Tibial nerve (tissue), 4 donors: ENCODE data around the gene DDX11. TPM values are rescaled to one million over a fixed set of nuclear protein-coding genes. Genes with fewer than 3 reads are reported as not detected.
"Not testable (repeated sequence)": the region's sequence is repeated elsewhere in the genome, so short reads cannot be mapped to it uniquely, and the experiment has no call there.

Experiments
- DNase-seq, 2 donors: peaks; one replicate each; pipeline ENCODE4 v3.0.0-alpha.2; 2019; ENCODE audit warnings: low spot score in 2 of 2
- H3K27ac ChIP-seq, 4 donors: fragments of 200-600 bp; sonication (generic) in 3 of 4; one replicate each; pipeline ENCODE4 v1.5.1; 2017 to 2019; ENCODE audit warnings: mild to moderate bottlenecking in 1 of 4
- H3K27me3 ChIP-seq, 2 donors: fragments of 200-600 bp; sonication (generic) in 1 of 2; one replicate each; pipeline versions ENCODE4 v1.5.1 to v1.6.0; 2017 to 2019
- H3K36me3 ChIP-seq, 3 donors: fragments of 200-600 bp; sonication (generic); one replicate each; pipeline ENCODE4 v1.5.1; 2018 to 2019
- H3K4me1 ChIP-seq, 4 donors: fragments of 200-600 bp; sonication (generic) in 3 of 4; one replicate each; pipeline ENCODE4 v1.5.1; 2017 to 2019
- H3K4me3 ChIP-seq, 4 donors: fragments of 200-600 bp; sonication (generic) in 3 of 4; one replicate each; pipeline ENCODE4 v1.5.1; 2017 to 2019; ENCODE audit warnings: mild to moderate bottlenecking in 1 of 4, moderate library complexity in 1 of 4
- H3K9me3 ChIP-seq, 4 donors: fragments of 200-600 bp; sonication (generic) in 3 of 4; one replicate each; pipeline ENCODE4 v1.5.1; 2017 to 2019
- EP300 ChIP-seq, 2 donors: sonication (generic); formaldehyde crosslinking; IDR thresholded peaks; one replicate each; pipeline ENCODE4 v1.6.1; 2017; ENCODE audit warnings: antibody characterized with exemption in 2 of 2, mild to moderate bottlenecking in 1 of 2
- POLR2A ChIP-seq, 2 donors: fragments of 450-650 bp; IDR thresholded peaks; one replicate each; pipeline ENCODE4 v1.6.1; 2017; ENCODE audit warnings: antibody characterized with exemption in 2 of 2, mild to moderate bottlenecking in 2 of 2, moderate library complexity in 2 of 2
- WGBS, 2 donors: methylation state at CpG; one replicate each; pipeline ENCODE4 v1.1.5; 2018; 5-methylcytosine and 5-hydroxymethylcytosine counted together
- total RNA-seq, 4 donors: library from RNA; depleted of rRNA; stranded (reverse); fragments of >200 nt; gene quantifications; one replicate each; pipeline ENCODE4 v1.1.0, GENCODE V29; 2016
- TF ChIP-seq, protein P1 (sequence below), 5 experiments: fragments of 200-600 bp in 3 of 5; fragments of 450-650 bp in 2 of 5; sonication (generic) in 3 of 5; IDR thresholded peaks; one replicate each; pipeline ENCODE4 v1.5.1; 2016 to 2019; ENCODE audit warnings: antibody characterized with exemption in 5 of 5, mild to moderate bottlenecking in 3 of 5, moderate library complexity in 2 of 5

Gene DDX11
- total RNA-seq, 4 donors from 2014 or later = 7.1 to 52.2 (median 40.1) TPM

DNA sequence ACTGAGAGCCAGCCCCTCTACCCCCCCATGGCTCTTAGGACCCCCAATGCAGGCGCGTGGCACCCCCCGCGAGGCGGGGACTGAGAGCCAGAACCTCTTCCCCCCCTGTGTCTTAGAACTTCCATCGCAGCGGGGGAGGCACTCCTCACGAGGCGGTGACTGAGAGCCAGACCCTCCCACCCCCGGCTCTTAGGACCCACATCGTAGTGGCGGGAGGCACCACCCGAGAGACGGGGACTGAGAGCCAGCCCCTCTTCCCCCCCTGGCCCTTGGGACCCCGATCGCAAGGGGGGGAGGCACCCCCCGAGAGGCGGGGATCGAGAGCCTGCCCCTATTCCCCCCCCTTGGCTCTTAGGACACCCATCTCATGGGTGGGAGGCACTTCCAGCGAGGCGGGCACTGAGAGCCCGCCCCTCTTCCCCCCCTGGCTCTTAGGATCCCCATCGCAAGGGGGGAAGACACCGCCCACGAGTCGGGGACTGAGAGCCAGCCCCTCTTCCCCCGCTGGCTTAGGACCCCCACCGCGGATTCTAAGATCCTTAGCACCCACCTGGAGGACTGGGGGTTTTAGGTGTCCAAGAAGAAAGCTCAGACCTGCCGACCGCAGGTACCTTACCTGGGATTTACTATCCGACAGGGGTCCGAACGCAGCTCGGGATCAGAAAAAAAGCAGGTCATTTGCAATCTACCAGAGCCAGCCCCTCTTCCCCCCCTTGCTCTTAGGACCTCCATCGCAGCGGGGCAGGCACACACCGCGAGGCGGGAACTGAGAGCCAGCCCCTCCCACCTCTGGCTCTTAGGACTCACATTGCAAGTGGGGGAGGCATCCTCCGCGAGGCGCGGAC is 44.9 kb downstream of the DDX11 start:
- no peaks in the 10 kb centered on the region for H3K36me3 ChIP-seq
- H3K27me3 ChIP-seq = peaks cover 0 to 26% of the 10 kb centered on the region in 2 donors
- TF ChIP-seq EP300 (IDR thresholded peaks at IDR 0.05) (no peak), POLR2A (IDR thresholded peaks at IDR 0.05) (no peak)
- TF ChIP-seq, protein P1, sequence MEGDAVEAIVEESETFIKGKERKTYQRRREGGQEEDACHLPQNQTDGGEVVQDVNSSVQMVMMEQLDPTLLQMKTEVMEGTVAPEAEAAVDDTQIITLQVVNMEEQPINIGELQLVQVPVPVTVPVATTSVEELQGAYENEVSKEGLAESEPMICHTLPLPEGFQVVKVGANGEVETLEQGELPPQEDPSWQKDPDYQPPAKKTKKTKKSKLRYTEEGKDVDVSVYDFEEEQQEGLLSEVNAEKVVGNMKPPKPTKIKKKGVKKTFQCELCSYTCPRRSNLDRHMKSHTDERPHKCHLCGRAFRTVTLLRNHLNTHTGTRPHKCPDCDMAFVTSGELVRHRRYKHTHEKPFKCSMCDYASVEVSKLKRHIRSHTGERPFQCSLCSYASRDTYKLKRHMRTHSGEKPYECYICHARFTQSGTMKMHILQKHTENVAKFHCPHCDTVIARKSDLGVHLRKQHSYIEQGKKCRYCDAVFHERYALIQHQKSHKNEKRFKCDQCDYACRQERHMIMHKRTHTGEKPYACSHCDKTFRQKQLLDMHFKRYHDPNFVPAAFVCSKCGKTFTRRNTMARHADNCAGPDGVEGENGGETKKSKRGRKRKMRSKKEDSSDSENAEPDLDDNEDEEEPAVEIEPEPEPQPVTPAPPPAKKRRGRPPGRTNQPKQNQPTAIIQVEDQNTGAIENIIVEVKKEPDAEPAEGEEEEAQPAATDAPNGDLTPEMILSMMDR (IDR thresholded peaks at IDR 0.05) = no peak
- 26 to 37% methylated on average over 28 to 42 of the region's 44 CpGs for WGBS, 2 donors
- no peak for DNase-seq
- H3K4me3 ChIP-seq = peak overlapping the region; percentile 14 to 56 (median 49)
- H3K4me1 ChIP-seq = peaks cover 0 to 35% (median 8%) of the 10 kb centered on the region in 4 donors
- H3K9me3 ChIP-seq = no peaks in the 10 kb centered on the region
- no peak overlapping the region for H3K27ac ChIP-seq

DNA sequence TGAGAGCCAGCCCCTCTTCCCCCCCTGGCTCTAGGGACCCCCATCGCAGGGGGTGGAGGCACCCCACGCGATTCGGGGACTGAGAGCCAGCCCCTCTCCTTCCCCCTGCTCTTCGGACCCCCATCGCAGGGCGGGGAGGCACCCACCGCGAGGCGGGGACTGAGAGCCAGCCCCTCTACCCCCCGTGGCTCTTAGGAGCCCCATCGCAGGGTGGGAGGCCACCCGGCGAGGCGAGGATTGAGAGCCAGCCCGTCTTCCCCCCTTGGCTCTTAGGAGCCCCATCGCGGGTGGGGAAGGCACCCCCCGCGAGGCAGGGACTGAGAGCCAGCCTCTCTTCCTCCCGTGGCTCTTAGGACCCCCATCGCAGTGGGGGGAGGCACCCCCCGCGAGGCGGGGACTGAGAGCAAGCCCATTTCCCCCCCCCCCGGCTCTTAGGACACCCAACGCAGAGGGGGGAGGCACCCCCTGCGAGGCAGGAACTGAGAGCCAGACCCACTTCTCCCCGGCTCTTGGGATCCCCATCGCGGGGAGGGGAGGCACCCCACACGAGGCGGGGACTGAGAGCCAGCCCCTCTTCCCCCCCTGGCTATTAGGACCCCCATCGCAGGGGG is 45.6 kb downstream of the DDX11 start:
- Histone ChIP-seq H3K27me3 (peaks cover 0 to 26% of the 10 kb centered on the region in 2 donors), H3K4me1 (peaks cover 0 to 35% (median 8%) of the 10 kb centered on the region in 4 donors), H3K27ac (no peak overlapping the region), H3K4me3 (peak overlapping the region in 3 of 4 donors; percentile 47 to 56 (median 51)), H3K9me3 (no peaks in the 10 kb centered on the region), H3K36me3 (no peaks in the 10 kb centered on the region)
- 17 to 44% methylated on average over 14 to 17 of the region's 34 CpGs for WGBS, 2 donors
- no peak for DNase-seq
- no peak for TF ChIP-seq EP300 (IDR thresholded peaks at IDR 0.05)

DNA sequence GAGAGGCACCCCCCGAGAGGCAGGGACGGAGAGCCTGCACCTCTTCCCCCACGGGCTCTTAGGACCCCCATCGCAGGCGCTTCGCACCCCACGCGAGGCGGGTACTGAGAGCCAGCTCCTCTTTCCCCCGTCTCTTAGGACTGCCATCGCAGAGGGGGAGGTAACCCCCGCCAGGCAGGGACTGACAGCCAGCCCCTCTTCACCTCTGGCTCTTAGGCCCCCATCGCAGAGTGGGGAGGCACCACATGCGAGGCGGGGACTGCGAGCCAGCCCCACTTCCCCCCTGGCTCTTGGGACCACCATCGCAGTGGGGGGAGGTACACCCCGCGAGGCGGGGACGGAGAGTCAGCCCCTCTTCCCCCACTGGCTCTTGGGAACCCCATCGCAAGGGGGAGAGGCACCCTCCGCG is 46.1 kb downstream of the DDX11 start:
- H3K36me3 ChIP-seq = no peaks in the 10 kb centered on the region
- DNase-seq = no peak
- peaks cover 0 to 35% (median 8%) of the 10 kb centered on the region in 4 donors for H3K4me1 ChIP-seq
- no peak overlapping the region for H3K27ac ChIP-seq
- peak overlapping the region in 1 of 4 donors; percentile 51 for H3K4me3 ChIP-seq
- no peaks in the 10 kb centered on the region for H3K9me3 ChIP-seq
- 89% methylated on average over 19 of the region's 24 CpGs; no CpG with 5 or more reads in 1 of the 2 donors for WGBS, 2 donors
- TF ChIP-seq POLR2A (IDR thresholded peaks at IDR 0.05) (no peak), EP300 (IDR thresholded peaks at IDR 0.05) (no peak)
- TF ChIP-seq, protein P1 (IDR thresholded peaks at IDR 0.05) = no peak
- H3K27me3 ChIP-seq = peaks cover 0 to 26% of the 10 kb centered on the region in 2 donors

DNA sequence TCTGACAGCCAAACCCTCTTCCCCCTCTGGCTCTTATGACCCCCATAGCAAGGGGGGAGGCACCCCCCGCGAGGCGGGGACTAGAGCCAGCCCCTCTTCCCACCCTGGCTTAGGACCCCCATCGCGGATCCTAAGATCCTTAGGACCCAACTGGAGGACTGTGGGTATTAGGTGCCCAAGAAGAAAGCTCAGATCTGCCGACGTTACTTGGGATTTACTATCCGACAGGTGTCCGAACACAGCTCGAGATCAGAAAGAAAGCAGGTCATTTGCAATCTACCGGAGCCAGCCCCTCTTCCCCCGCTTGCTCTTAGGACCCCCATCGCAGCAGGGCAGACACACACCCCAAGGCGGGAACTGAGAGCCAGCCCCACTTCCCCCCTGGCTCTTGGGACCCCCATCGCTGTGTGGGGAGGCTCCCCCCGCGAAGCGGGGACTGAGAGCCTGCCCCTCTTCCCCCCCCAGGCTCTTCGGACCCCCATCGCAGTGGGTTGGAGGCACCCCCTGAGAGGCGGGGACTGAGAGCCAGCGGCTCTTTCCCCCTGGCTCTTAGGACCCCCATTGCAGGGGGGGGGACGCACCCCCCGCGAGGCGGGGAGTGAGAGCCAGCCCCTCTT is 46.8 kb downstream of the DDX11 start:
- Histone ChIP-seq H3K36me3 (no peaks in the 10 kb centered on the region), H3K9me3 (no peaks in the 10 kb centered on the region), H3K4me1 (peaks cover 0 to 35% (median 8%) of the 10 kb centered on the region in 4 donors), H3K27me3 (peaks cover 0 to 26% of the 10 kb centered on the region in 2 donors), H3K27ac (no peak overlapping the region), H3K4me3 (no peak overlapping the region)
- DNase-seq = no peak
- 74 to 83% methylated on average over 1 to 20 of the region's 26 CpGs for WGBS, 2 donors
- TF ChIP-seq EP300 (IDR thresholded peaks at IDR 0.05) (no peak), POLR2A (IDR thresholded peaks at IDR 0.05) (no peak)
- TF ChIP-seq, protein P1 (IDR thresholded peaks at IDR 0.05) = no peak

DNA sequence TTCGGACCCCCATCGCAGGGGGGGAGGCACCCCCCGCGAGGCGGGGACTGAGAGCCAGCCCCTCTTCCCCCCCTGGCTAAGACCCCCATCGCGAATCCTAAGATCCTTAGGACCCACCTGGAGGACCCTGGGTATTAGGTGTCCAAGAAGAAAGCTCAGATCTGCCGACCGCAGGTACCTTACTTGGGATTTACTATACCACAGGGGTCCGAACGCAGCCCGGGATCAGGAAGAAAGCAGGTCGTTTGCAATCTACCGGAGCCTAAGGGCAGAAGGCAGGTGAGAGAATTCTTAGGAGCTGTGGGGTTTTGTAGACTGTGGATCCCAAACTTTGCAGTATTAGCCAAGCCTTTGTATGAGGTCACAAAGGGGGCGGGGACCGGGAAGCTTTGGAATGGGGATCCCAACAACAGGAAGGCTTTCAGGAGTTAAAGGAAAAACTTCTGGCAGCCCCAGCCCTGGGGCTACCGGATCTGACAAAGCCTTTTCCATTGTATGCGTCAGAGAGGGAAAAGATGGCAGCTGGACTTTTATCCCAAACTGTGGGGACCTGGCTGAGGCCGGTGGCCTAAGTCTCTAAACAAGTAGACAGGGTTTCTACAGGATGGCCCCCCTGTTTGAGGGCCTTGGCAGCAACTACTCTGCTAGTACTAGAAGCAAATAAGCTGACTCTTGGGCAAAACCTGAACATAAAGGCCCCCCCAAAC is 47.5 kb downstream of the DDX11 start:
- H3K27me3 ChIP-seq = peaks cover 0 to 26% of the 10 kb centered on the region in 2 donors
- 54 to 58% methylated on average over 11 to 13 of the region's 19 CpGs for WGBS, 2 donors
- DNase-seq = not testable (repeated sequence)

More for the DNA sequence above, 47.5 kb downstream of the DDX11 start:
- H3K4me1 ChIP-seq = peaks cover 0 to 35% (median 8%) of the 10 kb centered on the region in 4 donors
- not testable (repeated sequence) for H3K36me3 ChIP-seq, H3K9me3 ChIP-seq, H3K4me3 ChIP-seq, H3K27ac ChIP-seq
